Inflammatory macrophage treated with lipopolysaccharide for 4 hours (primary cell): ENCODE measurements around the gene NF1.
"Not testable (repeated sequence)": the region's sequence is repeated elsewhere in the genome, so short reads cannot be mapped to it uniquely, and the experiment has no call there.

Experiments used
- DNase-seq: peaks from one replicate; pipeline ENCODE4 v3.0.0-alpha.2; 2020

The NF1 gene

GRCh38 chr17:31195305-31195704 is 100.5 kb downstream of the NF1 start:
- DNase-seq, result no peak

GRCh38 chr17:31198026-31198425 is 103.2 kb downstream of the NF1 start:
- DNase-seq, result no peak

DNA sequence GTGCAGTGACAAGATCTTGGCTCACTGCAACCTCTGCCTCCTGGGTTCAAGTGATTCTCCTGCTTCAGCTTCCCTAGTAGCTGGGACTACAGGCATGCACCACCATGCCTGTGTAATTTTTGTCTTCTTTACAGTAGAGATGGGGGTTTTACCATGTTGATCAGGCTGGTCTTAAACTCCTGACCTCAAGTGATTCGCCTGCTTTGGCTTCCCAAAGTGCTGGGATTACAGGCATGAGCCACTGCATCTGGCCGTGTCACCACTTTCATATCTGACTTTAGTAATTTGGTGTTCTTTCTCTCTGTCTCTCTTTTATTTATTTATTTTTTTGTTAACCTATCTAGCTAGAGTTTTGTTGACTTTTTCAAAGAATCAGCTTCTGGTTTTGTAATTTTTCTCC is 103.9 kb downstream of the NF1 start:
- DNase-seq, result not testable (repeated sequence)

- DNase-seq, result peak; percentile 23
Measured at GRCh38 chr17:31200287-31200686, 105.5 kb downstream of the NF1 start.

DNA sequence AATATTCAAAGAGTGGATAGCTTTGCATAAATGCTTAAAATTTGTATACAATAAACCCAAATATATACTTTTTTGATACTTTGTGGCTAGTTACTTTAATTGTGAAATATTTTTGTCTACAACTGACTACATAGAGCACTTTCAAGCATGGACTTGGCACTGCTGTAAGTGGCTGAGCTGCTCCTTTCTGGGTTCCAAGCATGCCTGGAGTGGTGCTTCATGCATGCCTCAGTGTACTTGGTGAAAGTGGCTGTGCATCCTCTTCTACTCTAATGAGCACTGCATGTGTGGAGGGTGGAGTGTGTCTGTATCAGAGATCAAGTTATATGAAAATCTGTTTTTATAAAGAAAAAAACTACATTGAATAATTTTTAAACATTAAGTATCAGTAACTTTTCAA is 108.2 kb downstream of the NF1 start:
- DNase-seq, result no peak

DNA sequence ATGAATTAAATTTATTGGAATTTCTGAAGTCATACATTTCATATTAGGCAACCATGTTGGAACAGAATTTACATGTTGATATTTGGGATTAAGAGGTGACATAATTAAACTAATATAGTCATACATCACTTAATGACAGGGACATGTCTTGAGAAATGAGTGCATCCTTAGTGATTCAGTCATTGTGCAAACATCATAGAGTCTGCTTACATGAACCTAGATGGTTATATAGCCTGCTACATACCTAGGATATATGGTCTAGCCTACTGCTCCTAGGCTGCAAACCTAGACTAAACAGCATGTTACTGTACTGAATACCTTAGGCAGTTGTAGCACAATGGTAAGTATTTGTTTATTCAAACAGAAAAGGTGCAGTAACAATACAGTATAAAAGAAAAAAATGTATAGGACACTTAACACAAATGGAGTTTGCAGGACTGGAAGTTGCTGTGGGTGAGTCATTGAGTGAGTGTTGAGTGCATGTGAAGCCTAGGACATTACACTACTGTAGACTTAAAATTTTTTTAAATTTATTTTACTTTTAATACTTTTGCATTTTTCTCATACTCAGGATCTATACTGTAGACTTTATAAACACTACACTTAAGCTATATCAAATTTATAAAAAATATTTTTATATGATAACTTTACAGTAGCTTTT is 116.7 kb downstream of the NF1 start:
- peak; percentile 15 for DNase-seq

GRCh38 chr17:31216031-31216751 is 121.4 kb downstream of the NF1 start:
- peak; percentile 55 for DNase-seq

- DNase-seq, result no peak
Measured at GRCh38 chr17:31224366-31224765, 129.6 kb downstream of the NF1 start.

- peak; percentile 57 for DNase-seq
Measured at GRCh38 chr17:31225831-31226230, 131.1 kb downstream of the NF1 start.

- peak; percentile 5 for DNase-seq
Measured at GRCh38 chr17:31226373-31226772, 131.6 kb downstream of the NF1 start.

DNA sequence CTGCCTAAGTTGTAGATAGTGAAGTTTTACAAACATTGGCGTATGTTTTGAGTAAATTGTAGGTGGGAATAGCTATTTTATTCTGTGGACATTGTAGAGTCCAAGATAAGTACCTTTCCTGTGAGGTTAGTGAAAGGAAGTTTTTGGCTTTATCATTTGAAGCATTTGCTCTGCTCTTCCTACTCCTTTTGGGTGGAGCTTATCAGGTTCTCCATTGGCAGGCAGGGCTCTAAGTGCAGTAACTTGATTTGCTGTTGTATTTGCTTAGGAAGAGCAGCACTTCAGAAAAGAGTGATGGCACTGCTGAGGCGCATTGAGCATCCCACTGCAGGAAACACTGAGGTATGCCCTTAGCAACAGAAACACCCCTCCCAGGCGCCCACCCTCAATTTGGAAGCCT is 132.2 kb downstream of the NF1 start:
- DNase-seq, result no peak

- DNase-seq, result no peak
Measured at GRCh38 chr17:31231852-31232251, 137.1 kb downstream of the NF1 start.

- DNase-seq, result no peak
Measured at GRCh38 chr17:31235110-31235509, 140.3 kb downstream of the NF1 start.

DNA sequence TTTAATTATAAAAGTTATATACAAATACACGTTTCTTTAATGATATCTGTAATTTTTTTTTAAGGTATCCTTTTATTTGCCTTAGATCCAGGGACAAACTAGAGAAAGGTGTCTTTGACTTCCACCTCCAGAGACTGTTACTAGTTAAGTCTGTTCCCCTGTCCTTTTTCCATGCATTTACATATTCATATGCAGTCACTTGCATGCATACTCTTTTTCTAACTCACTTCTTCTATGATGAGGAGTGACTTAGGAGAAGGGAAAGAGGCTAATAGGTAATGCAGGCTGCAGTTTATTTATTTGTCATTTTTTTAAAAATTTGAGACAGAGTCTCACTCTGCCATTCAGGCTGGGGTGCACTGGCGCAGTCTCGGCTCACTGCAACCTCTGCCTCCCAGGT is 141.4 kb downstream of the NF1 start:
- no peak for DNase-seq

DNA sequence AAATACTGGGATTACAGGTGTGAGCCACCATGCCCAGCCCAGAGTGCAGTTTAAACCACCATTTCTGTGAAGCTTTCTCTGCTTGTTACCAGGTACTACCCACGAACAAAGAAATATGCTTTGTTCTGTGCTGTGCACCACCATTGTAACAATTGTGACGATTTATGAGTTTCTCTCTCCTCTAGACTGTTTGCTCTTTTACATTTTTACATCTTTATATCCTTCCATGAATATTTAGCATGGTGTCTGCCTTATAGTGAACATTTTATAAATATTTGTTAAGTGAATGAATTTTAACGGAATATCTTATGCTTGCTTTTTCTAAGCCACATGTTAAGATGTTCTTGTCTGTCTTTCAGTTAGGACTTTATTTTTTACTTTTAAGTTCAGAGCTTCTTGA is 141.9 kb downstream of the NF1 start:
- DNase-seq, result no peak

- no peak for DNase-seq
Measured at GRCh38 chr17:31241116-31241515, 146.3 kb downstream of the NF1 start.

GRCh38 chr17:31248986-31249834 is 154.4 kb downstream of the NF1 start:
- DNase-seq, result no peak

GRCh38 chr17:31249835-31250141 is 155.0 kb downstream of the NF1 start:
- DNase-seq, result no peak

GRCh38 chr17:31250229-31250628 is 155.5 kb downstream of the NF1 start:
- no peak for DNase-seq

GRCh38 chr17:31251105-31251969 is 156.6 kb downstream of the NF1 start:
- DNase-seq, result no peak

DNA sequence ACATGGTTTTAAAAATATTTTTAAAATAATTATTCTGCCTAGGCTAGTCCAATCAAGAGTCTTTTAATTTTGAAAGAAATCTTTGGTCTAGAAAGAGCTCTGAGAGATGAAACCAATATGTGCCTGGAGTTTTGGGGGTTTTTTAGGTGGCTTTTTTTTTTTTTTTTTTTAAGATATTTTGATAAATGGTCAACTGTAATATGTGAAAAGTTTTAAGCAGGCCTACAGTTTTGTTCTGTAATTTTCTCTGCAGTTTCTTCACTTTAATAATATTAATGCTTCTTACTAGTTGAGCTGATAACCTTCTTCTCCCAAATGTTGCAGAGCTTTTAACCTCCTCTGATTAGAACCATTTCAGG is 157.2 kb downstream of the NF1 start:
- no peak for DNase-seq

GRCh38 chr17:31252741-31253140 is 158.0 kb downstream of the NF1 start:
- no peak for DNase-seq

DNA sequence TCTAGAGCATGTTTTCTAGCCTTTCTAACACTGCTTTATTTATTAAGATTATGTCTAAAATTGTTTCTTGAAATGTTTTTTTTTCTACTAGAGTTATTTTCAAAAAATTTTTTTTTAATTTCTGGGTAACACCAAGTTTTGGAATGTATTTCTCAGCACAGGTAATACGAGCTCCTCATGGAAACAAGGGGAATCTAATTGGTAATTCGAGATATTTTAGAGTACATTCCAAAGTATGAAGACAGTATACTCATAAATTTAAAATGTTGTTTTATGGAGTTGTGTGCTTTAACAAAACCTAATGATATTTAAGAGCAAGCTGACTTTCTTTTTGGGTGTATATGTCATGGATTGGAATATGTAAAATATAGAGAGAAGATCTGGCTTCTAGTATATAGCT is 159.9 kb downstream of the NF1 start:
- DNase-seq, result no peak
